Stimulated activated CD4-positive, alpha-beta T cell treated with anti-CD3 and anti-CD28 coated beads, Interleukin-15, amount 100 ng/mL, for 1 hour (primary cell): ENCODE results near the gene SCUBE3.

Source experiments
- DNase-seq, 2 donors: peaks; one replicate each; pipeline ENCODE4 v3.0.0-alpha.2; 2020; ENCODE audit warnings: low read depth in 1 of 2, low spot score in 1 of 2

Gene SCUBE3

GRCh38 chr6:35213824-35214756, at the start of gene SCUBE3:
SCUBE3 (plus strand) TSS chr6:35213956; CDS start chr6:35214419, 463 bp downstream.
- DNase-seq = no peak

GRCh38 chr6:35164277-35164676, 49.5 kb upstream of the SCUBE3 start:
- DNase-seq = no peak

- DNase-seq = no peak
Observed at GRCh38 chr6:35164868-35165267, 48.9 kb upstream of the SCUBE3 start.

- DNase-seq = no peak
Observed at GRCh38 chr6:35165630-35166071, 48.1 kb upstream of the SCUBE3 start.

GRCh38 chr6:35166116-35166515, 47.6 kb upstream of the SCUBE3 start:
- DNase-seq = no peak

- no peak for DNase-seq
Observed at GRCh38 chr6:35166520-35166919, 47.2 kb upstream of the SCUBE3 start.

- no peak for DNase-seq
Observed at GRCh38 chr6:35167505-35167904, 46.3 kb upstream of the SCUBE3 start.

GRCh38 chr6:35168461-35168861, 45.3 kb upstream of the SCUBE3 start:
- no peak for DNase-seq

GRCh38 chr6:35170166-35170565, 43.6 kb upstream of the SCUBE3 start:
- DNase-seq = no peak

- DNase-seq = no peak
Observed at GRCh38 chr6:35170891-35171290, 42.9 kb upstream of the SCUBE3 start.

- no peak for DNase-seq
Observed at GRCh38 chr6:35173044-35173426, 40.7 kb upstream of the SCUBE3 start.

- no peak for DNase-seq
Observed at GRCh38 chr6:35173427-35174087, 40.2 kb upstream of the SCUBE3 start.

GRCh38 chr6:35174088-35174434, 39.7 kb upstream of the SCUBE3 start:
- DNase-seq = no peak

- DNase-seq = no peak
Observed at GRCh38 chr6:35174501-35174900, 39.3 kb upstream of the SCUBE3 start.

GRCh38 chr6:35176301-35177024, 37.3 kb upstream of the SCUBE3 start:
- DNase-seq = no peak

- no peak for DNase-seq
Observed at GRCh38 chr6:35177157-35177556, 36.6 kb upstream of the SCUBE3 start.

- no peak for DNase-seq
Observed at GRCh38 chr6:35177596-35177995, 36.2 kb upstream of the SCUBE3 start.

GRCh38 chr6:35178012-35178411, 35.7 kb upstream of the SCUBE3 start:
- DNase-seq = no peak

- no peak for DNase-seq
Observed at GRCh38 chr6:35178932-35179832, 34.6 kb upstream of the SCUBE3 start.

GRCh38 chr6:35179901-35180535, 33.7 kb upstream of the SCUBE3 start:
- no peak for DNase-seq
